Stimulated activated CD8-positive, alpha-beta memory T cell treated with anti-CD3 and anti-CD28 coated beads, Interleukin-12 subunit alpha, Interleukin-12 subunit beta, amount 100 ng/mL, for 24 hours (primary cell): ENCODE data around the gene POLR1C.
"Not testable (repeated sequence)": the region's sequence is repeated elsewhere in the genome, so short reads cannot be mapped to it uniquely, and the experiment has no call there.

Experiments
- DNase-seq: peaks from one replicate; pipeline ENCODE4 v3.0.0-alpha.2; 2020; ENCODE audit errors: extremely low read depth

The POLR1C gene

DNA sequence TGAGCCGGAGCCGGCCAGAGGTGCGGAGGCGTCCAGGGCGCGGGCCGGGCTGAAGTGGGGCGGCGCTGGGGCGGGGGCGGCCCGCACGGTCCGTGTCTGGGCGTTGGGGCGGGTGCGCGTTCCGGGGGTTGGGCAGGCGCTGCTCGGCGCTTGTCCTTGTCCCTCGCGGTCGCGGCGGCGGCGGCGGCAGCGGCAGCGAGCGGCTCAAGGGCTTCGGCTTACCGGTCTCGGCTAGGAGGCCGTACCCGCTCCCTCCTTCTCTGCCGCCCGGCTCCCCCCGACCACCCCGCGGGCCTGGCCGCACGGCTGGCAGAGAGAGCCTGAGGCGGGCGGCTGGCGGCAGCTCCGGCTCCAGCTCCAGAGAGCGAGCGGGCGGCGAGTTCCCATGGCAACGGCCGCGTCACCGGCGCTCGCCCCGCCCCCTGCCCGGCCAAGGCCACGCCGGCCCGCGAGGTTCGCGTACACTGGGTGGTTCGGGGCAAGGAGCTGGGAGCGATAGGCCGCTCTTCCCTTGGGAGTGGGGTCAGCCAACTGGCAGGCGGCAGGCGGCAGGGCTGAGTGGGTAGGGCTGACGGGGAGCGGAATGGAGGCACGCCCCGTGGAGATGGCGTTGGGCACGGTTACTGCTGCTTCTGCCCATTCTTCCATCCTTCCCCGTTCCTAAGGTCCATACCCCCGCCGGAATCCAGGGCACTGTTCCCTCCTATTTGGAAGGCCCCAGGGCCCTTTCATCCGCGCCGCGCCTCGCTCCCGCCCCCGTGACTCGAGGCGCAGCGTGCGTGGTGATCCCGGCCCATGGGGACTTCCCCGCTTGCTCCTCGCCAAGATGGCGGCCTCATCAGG is 6.7 kb upstream of the POLR1C start, which contains the start of gene LRRC73:
LRRC73 (minus strand) TSS at position 363 of the 843 bp plus-strand sequence. CDS start 561 bp downstream, outside the sequence.
- peak; percentile 49 for DNase-seq

GRCh38 chr6:43510827-43511163 is 6.1 kb upstream of the POLR1C start:
- DNase-seq: no peak

- no peak for DNase-seq
Measured at GRCh38 chr6:43511824-43512415, 5.0 kb upstream of the POLR1C start.

DNA sequence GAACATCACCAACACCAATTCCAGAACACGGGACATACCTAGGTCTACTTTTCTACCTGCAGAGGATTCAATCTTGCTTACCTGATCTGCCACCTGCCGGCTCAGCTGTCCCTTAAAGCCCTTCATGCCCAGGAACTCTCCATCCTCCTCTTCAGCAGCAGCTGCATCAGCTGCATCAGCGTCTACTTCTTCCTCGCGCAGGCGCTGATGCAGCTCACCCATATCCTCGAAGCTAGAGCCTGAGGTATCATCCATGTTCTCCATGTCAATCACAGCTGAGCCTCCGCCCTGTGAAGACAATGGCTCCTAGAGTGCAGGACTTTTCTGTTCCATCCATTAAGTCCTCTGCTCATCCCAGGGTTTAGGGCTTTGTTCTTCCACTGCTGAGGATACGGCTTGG is 1.1 kb upstream of the POLR1C start:
- no peak for DNase-seq

GRCh38 chr6:43516367-43516696 is 557 bp upstream of the POLR1C start:
- DNase-seq: no peak

DNA sequence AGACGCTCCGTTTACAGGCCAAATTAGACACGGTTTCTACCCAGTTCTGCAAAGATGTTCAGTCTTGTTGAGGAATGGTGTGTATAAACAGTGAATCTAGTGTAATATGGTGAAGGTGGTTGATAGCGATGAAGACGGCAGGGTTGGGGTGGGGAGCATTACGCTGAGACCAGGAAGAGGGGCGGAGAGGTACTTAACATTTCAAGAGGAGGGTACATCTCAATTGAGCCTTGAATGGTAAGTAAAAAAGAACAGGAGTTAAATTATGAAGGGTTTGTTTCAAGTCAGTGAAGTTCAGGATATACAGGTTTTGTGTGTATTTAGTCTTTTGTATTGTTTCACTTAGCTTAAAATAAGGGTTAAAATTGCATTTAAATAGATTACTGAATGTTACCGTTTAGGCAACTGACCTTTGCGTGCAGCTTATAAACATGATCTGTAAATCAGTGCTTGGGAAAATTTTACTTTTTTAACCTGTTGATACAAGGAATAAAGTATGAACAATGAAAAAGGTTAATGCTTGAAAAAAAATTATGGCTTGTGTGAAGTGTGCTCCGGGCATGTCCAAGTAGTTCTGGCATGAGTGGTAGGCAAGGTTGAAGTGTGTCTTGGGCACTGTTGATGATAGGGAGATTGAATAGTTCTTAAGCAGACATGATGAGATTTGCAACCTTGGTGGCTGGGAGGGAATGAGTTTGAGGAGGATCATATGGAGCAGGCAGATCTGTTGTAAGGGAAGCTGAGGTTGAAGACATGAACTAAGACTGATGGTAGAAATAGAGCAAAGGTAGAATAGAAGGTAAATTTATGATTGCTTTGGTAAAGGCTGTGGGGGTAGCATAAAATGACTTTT is 842 bp downstream of the POLR1C start:
- DNase-seq: no peak

- no peak for DNase-seq
Measured at GRCh38 chr6:43520097-43520496, 3.2 kb downstream of the POLR1C start.

DNA sequence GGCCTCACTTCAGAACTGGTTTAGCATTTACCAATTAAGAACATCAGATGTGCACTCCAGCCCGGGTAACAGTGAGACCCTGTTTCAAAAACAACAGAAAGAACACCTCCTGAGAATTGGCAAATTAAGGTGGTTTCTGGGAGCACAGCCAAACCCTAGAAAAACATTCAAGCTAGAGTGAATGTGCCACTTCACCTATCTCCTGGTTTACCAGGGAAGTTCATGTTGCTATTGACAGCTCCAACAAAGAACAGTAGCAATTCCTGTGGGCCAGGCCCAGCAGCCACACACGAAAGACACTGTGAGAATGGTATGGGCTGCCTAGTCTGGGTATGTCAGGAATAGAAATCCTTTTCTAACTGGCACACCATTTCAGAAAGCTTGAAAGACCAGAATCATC is 4.9 kb downstream of the POLR1C start:
- no peak for DNase-seq

DNA sequence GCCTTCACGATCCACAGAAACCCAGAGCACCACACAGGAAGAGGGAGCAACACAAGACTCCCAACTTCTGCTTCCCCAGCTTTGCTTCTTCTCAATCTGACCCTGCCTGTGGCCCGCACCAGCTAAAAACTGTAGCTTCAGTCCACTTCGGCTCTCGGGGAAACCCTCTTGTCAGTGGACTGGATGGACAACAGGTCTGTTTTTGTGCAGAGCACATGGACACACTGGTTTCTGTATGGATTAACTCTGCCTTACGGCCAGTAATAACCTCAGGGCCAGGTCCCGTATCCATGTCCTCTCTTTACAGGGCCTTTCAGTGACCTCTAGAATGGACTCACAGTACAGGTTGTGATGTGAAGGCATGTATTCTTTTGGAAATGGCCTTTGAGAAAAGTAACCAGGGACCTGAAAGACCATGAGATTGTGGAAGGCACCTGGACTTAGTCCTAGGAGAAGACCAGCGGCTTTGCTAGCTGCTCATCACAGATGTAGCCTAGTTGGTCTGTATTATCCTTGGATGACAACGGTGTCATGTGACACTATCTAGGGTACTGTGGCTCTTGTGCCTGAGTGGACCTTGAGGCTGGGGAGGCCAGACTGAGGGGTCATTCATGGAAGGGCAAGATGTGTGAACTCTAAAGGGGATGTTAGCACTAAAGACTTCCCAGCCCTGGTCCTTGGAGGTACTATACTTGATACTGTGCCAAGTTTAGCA is 5.8 kb downstream of the POLR1C start:
- DNase-seq: no peak

GRCh38 chr6:43523284-43523683 is 6.4 kb downstream of the POLR1C start:
- DNase-seq: no peak

DNA sequence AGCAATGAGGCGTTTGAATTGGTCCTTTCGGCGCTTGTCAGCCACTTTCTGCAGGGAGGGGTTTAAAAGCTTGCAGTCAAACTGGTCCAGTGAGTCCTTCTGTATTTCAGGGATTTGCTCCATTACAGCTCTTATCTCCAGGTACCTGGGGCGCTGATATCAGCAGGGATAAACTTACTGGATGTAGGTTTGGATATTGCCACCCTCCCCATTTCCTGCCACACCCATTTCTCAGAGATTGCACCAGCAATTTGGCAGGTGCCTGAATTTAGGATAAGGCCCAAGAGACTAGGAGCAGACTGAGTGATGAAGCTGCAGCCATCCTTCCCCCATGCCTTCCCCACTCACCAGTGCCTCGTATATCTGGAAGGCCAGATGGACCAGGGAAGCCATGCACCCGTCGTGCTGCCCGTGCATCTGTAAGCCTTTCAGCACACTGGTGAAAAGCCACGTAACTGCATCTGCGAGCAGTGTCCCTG is 7.6 kb downstream of the POLR1C start:
- DNase-seq: no peak

DNA sequence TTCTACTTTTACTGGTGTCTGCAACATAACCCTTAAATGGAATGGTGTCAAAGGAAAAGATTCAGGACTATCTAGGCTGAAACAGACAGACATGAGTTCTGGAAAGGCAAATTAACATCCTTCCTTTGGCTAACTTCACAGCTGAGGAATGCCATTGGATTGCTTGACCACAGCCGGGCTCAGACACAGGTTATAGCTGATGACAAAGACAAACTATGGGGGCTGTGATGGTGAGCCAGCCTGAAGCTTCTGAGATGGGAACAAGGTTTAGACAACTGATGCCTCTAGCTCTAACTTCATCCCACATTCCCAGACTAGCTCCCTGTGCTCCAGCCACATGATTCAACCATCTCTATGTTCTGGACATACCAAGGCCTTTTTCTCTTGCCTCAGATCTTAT is 15.3 kb downstream of the POLR1C start:
- DNase-seq: no peak

DNA sequence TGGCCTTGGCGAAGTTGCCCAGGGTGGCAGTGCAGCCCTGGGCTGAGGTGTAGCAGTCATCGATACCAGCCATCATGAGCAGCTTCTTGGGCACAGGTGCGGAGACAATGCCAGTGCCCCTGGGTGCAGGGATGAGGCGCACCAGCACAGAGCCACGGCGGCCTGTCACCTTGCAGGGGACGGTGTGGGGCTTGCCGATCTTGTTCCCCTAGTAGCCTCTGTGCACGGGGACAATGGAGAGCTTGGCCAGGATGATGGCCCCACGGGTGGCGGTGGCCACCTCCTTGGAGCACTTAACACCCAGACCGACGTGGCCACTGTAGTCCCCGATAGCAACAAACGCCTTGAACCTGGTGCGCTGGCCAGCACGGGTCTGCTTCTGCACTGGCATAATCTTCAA is 22.1 kb downstream of the POLR1C start:
- DNase-seq: not testable (repeated sequence)

DNA sequence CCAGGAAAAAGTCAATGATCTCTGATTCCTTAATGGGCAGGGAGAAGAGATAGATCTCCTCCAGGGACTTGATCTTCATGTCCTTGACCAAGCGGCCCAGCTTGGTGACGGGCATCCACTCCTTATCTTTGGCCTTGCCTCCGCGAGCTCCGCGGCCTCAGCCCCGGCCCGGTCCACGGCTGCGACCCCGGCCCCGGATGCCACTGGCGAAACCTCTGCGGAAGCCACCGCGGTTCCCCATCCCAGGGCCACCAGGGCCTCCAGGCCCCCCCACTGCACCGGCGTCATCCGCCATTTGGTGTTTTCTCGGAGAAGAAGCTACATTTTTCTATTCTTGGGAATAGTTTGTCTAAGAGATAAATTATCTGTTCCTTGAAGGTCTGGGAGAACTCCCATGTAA is 22.5 kb downstream of the POLR1C start:
- DNase-seq: not testable (repeated sequence)

DNA sequence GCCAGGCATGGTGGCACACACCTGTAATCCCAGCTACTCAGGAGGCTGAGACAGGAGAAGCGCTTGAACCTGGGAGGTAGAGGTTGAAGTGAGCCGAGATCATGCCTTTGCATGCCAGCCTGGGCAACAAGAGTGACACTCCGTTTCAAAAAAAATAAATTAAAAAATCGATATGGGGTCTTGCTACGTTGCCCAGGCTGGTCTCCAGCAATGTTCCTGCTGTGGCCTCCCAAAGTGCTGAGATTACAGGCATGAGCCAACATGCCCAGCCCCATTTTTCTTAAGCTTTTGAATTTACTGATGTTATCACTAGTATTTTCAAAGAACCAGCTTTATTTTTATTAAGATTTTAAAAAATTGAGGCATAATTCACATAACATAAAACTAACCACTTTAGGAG is 23.6 kb downstream of the POLR1C start:
- no peak for DNase-seq

GRCh38 chr6:43541774-43542471 is 25.0 kb downstream of the POLR1C start:
- DNase-seq: no peak

DNA sequence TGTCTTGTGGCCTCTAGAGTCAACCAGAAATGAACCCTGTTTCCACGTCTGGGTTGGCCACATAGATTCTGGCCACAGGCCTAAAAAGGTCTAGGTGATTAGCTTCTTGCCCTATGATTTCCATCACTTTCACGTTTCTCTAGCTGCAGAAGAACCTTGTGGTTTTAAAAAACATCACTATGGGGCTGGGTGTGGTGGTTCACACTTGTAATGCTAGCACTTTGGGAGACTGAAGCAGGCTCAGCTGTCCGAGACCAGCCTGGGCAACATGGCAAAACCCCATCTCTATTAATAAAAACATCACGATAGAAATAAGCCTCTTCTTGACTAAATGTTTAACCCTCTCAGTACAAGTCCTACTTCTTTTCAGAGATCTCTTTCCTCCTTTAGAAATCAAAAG is 27.6 kb downstream of the POLR1C start:
- no peak for DNase-seq

DNA sequence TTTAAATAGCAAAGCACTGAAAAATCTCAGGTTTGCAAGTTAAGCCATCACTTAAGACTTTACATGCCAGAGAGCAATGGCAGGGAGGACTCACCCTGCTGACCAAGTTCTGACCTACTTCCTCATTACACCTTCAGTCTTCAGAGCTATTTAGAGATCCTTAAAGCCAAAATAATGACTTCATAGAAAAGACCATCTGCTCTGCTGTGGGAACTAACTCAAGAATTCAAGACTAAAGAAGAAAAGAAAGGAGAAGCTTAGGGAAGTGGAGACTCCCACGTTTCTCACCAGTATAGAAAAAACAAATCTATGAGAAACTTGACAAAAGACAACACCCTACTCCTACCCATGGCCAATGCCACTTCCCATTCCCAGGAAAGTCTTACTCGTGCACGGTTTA is 30.3 kb downstream of the POLR1C start:
- DNase-seq: no peak

DNA sequence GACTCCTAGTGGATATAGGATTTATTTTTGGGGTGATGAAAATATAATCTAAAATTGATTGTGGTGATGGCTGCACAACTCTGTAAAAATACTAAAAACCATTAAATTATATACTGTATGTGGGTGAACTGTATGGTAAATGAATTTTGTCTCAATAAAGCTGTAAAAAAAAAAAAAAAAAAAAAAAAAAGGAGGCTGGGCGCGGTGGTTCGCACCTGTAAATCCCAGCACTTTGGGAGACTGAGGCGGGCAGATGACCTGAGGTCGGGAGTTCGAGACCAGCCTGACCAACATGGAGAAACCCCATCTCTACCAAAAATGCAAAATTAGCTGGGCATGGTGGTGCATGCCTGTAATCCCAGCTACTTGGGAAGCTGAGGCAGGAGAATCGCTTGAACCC is 40.7 kb downstream of the POLR1C start:
- DNase-seq: not testable (repeated sequence)

- no peak for DNase-seq
Measured at GRCh38 chr6:43559328-43559727, 42.4 kb downstream of the POLR1C start.

DNA sequence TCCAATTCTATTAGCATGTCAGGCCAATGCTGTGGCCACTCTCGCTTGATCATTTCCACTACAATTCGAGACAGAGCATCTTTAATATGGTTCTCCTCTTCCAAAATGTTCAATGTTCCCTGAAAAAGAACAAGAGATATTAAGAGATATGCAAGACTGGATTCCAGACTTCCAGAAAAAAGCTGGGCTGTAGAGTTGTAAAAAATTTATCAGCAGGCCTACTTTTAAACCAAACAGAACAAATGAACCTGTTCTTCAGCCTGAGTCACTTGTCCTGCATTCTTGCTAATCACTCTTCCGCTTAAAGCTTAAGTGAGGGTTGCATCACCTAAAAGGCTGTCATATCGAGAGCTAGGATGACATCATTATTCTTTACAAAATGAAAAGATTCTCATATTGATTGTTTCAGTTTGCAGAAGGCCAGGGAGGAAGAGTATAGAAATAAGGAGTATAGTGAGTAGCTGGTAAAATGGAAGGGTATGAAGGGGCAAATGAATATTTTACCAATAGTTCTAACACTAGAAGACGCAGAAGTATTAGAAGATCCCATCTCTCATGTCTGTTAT is 54.1 kb downstream of the POLR1C start:
- DNase-seq: no peak
